HCT116 (cell line): ENCODE data around the gene HAPLN2. TPM values are rescaled to one million over a fixed set of nuclear protein-coding genes. Genes with fewer than 3 reads are reported as not detected.

Experiments used
- ATAC-seq: fragments of 200-7000 bp; cut with Tn5 transposase; 2 replicates; pipeline ENCODE4 v1.9.1; 2020; ENCODE audit warnings: mild to moderate bottlenecking, moderate library complexity
- BruUV-seq: library from RNA; stranded (reverse); fragments of 400-500 nt; replicated peaks from 2 replicates; lab custom pipeline; 2021; lab: Mats Ljungman, UMichigan
- CTCF ChIA-PET: fragments of 300-600 bp; sonication (Branson Sonifier 250); formaldehyde crosslinking; loops from one replicate; lab custom pipeline; 2021; ENCODE audit warnings: antibody characterized with exemption; lab: Charles Lee
- POLR2A ChIA-PET: fragments of 300-600, 350-600 bp; sonication (Branson Sonifier 250); formaldehyde crosslinking; loops from one replicate; lab custom pipeline; 2021; ENCODE audit warnings: antibody characterized with exemption; lab: Charles Lee
- RAD21 ChIA-PET, 2 experiments: fragments of 300-600 bp; sonication (Branson Sonifier 250); formaldehyde crosslinking; loops; one replicate each; lab custom pipeline; 2023; ENCODE audit warnings: low total read pairs in 2 of 2; ENCODE audit not compliant: uncharacterized antibody in 2 of 2, unreplicated experiment in 2 of 2, low non-redundant PET in 1 of 2; lab: Charles Lee
- DNase-seq: peaks from one replicate; pipeline ENCODE4 v3.0.0-alpha.2; 2010; ENCODE audit warnings: low read depth, low spot score
- H2AFZ ChIP-seq: fragments of 200-600 bp; shearing (Covaris generic), sonication (generic); 2 replicates; pipeline ENCODE4 v1.6.1; 2017; ENCODE audit warnings: low read depth, mixed run types, mixed read lengths, antibody characterized with exemption, low read length; ENCODE audit not compliant: poor library complexity, severe bottlenecking
- H3K27ac ChIP-seq: 2 replicates; pipeline ENCODE4 v1.5.1; 2012; ENCODE audit warnings: low read depth, low read length
- H3K27me3 ChIP-seq: fragments of 200-600 bp; sonication (generic); 2 replicates; pipeline ENCODE4 v1.6.1; 2016; ENCODE audit warnings: mixed run types, low read length, mixed read lengths; ENCODE audit not compliant: insufficient read depth
- H3K36me3 ChIP-seq, 2 experiments: fragments of 200-500 bp in 1 of 2; fragments of 200-600 bp in 1 of 2; sonication (Bioruptor generic) in 1 of 2; sonication (generic) in 1 of 2; 2 replicates each; pipeline versions ENCODE4 v1.5.1 to v1.6.1; 2014 to 2016; ENCODE audit warnings: low read length in 2 of 2, inconsistent platforms in 1 of 2, mixed read lengths in 1 of 2, mixed run types in 1 of 2; ENCODE audit not compliant: insufficient read depth in 2 of 2, control insufficient read depth in 1 of 2
- H3K4me1 ChIP-seq, 2 experiments: fragments of 200-600 bp in 1 of 2; sonication (generic) in 1 of 2; 2 replicates each; pipeline versions ENCODE4 v1.5.1 to v1.6.1; 2012 to 2017; ENCODE audit warnings: low read length in 2 of 2, inconsistent platforms in 1 of 2, mild to moderate bottlenecking in 1 of 2, mixed read lengths in 1 of 2, mixed run types in 1 of 2, moderate library complexity in 1 of 2; ENCODE audit not compliant: insufficient read depth in 2 of 2, control insufficient read depth in 1 of 2
- H3K4me2 ChIP-seq: fragments of 200-600 bp; sonication (generic); 2 replicates; pipeline ENCODE4 v1.6.1; 2017; ENCODE audit warnings: mixed run types, low read length, mixed read lengths
- H3K4me3 ChIP-seq, 2 experiments: fragments of 200-600 bp in 1 of 2; sonication (generic) in 1 of 2; replicated peaks in 1 of 2; 2 replicates each; pipeline ENCODE4 v1.5.1; 2011 to 2016; ENCODE audit warnings: low read length in 2 of 2, control low read depth in 1 of 2, low read depth in 1 of 2, mild to moderate bottlenecking in 1 of 2, mixed read lengths in 1 of 2, mixed run types in 1 of 2
- H3K79me2 ChIP-seq: fragments of 200-600 bp; sonication (generic); 2 replicates; pipeline ENCODE4 v1.6.1; 2017; ENCODE audit warnings: mild to moderate bottlenecking, mixed run types, low read length, moderate library complexity, mixed read lengths; ENCODE audit not compliant: insufficient read depth
- H3K9ac ChIP-seq: fragments of 200-600 bp; sonication (generic); 2 replicates; pipeline ENCODE4 v1.6.1; 2016; ENCODE audit warnings: low read length, mixed read lengths
- H3K9me2 ChIP-seq: fragments of 200-600 bp; sonication (generic), shearing (Covaris generic); 2 replicates; pipeline ENCODE4 v1.6.1; 2017; ENCODE audit warnings: mixed run types, mild to moderate bottlenecking, moderate library complexity; ENCODE audit not compliant: insufficient read depth
- H3K9me3 ChIP-seq, 2 experiments: fragments of 200-500 bp in 1 of 2; fragments of 200-600 bp in 1 of 2; sonication (Bioruptor generic) in 1 of 2; sonication (generic) in 1 of 2; 2 replicates each; pipeline ENCODE4 v1.6.1; 2014 to 2017; ENCODE audit warnings: low read length in 2 of 2, mixed read lengths in 2 of 2, inconsistent platforms in 1 of 2, low read depth in 1 of 2, mild to moderate bottlenecking in 1 of 2, mixed run types in 1 of 2, moderate library complexity in 1 of 2; ENCODE audit not compliant: control insufficient read depth in 1 of 2, insufficient read depth in 1 of 2
- H4K20me1 ChIP-seq: fragments of 200-600 bp; sonication (generic), shearing (Covaris generic); 2 replicates; pipeline ENCODE4 v1.6.1; 2017; ENCODE audit warnings: mixed run types, mild to moderate bottlenecking, moderate library complexity; ENCODE audit not compliant: insufficient read depth
- CBX3 ChIP-seq: IDR thresholded peaks from 2 replicates; pipeline ENCODE4 v1.6.1; 2012; ENCODE audit warnings: low read depth
- EGR1 ChIP-seq: IDR thresholded peaks from 2 replicates; pipeline ENCODE4 v1.6.1; 2012; ENCODE audit warnings: low read depth
- EZH2 ChIP-seq: fragments of 200-600 bp; sonication (generic); IDR thresholded peaks from 2 replicates; pipeline ENCODE4 v1.6.1; 2017; ENCODE audit warnings: antibody characterized with exemption, mixed run types
- FOSL1 ChIP-seq: IDR thresholded peaks from 2 replicates; pipeline ENCODE4 v1.6.1; 2012; ENCODE audit warnings: low read depth
- MAX ChIP-seq: IDR thresholded peaks from 2 replicates; pipeline ENCODE4 v1.6.1; 2012
- POLR2A ChIP-seq: IDR thresholded peaks from 2 replicates; pipeline ENCODE4 v1.7.0; 2011; ENCODE audit warnings: borderline replicate concordance; ENCODE audit not compliant: insufficient read depth, insufficient read length; ENCODE audit errors: extremely low read depth
- POLR2AphosphoS5 ChIP-seq: IDR thresholded peaks from 2 replicates; pipeline ENCODE4 v1.6.1; 2011; ENCODE audit warnings: mild to moderate bottlenecking, low read depth, low read length, moderate library complexity
- RAD21 ChIP-seq: IDR thresholded peaks from 2 replicates; pipeline ENCODE4 v1.6.1; 2012; ENCODE audit warnings: low read depth, mild to moderate bottlenecking
- REST ChIP-seq: IDR thresholded peaks from 2 replicates; pipeline ENCODE4 v1.6.1; 2012; ENCODE audit warnings: low read depth
- SIN3A ChIP-seq: IDR thresholded peaks from 2 replicates; pipeline ENCODE4 v1.6.1; 2012; ENCODE audit warnings: low read depth
- SP1 ChIP-seq: IDR thresholded peaks from 2 replicates; pipeline ENCODE4 v1.6.1; 2012; ENCODE audit warnings: low read depth
- SRF ChIP-seq: IDR thresholded peaks from 2 replicates; pipeline ENCODE4 v1.6.1; 2012; ENCODE audit warnings: low read depth
- ZNF274 ChIP-seq: fragments of 200-500 bp; sonication (Bioruptor generic); IDR thresholded peaks from 2 replicates; pipeline ENCODE4 v1.6.1; 2014; ENCODE audit warnings: mild to moderate bottlenecking, low read depth, low read length, inconsistent platforms
- intact Hi-C: fragments of 100-400 bp; cut with micrococcal nuclease; formaldehyde crosslinking; loops from 2 replicates; pipeline ENCODE4 v1.10.0; 2022
- total RNA-seq: library from RNA; stranded (reverse); gene quantifications from one replicate; pipeline ENCODE4 v1.2.1, GENCODE V29; 2021; ENCODE audit not compliant: unreplicated experiment
- TF ChIP-seq, protein P1 (sequence below), 3 experiments: fragments of 200-600 bp in 1 of 3; sonication (generic) in 1 of 3; IDR thresholded peaks in 2 of 3; conservative IDR thresholded peaks in 1 of 3; 2 replicates each; pipeline ENCODE4 v1.5.1; 2012 to 2017; ENCODE audit warnings: low read depth in 2 of 3, low read length in 2 of 3, antibody characterized with exemption in 1 of 3, borderline replicate concordance in 1 of 3, control low read depth in 1 of 3, mild to moderate bottlenecking in 1 of 3, mixed read lengths in 1 of 3, mixed run types in 1 of 3, moderate library complexity in 1 of 3; ENCODE audit not compliant: insufficient read depth in 1 of 3
- TF ChIP-seq, protein P2 (sequence below): IDR thresholded peaks from 2 replicates; pipeline ENCODE4 v1.6.1; 2012
- TF ChIP-seq, protein P3 (sequence below): IDR thresholded peaks from 2 replicates; pipeline ENCODE4 v1.6.1; 2011; ENCODE audit warnings: mild to moderate bottlenecking, low read length, moderate library complexity; ENCODE audit not compliant: insufficient replicate concordance; ENCODE audit errors: extremely low read depth

HAPLN2 gene
- total RNA-seq, 1 experiment from 2014 or later: 0.54 TPM

DNA sequence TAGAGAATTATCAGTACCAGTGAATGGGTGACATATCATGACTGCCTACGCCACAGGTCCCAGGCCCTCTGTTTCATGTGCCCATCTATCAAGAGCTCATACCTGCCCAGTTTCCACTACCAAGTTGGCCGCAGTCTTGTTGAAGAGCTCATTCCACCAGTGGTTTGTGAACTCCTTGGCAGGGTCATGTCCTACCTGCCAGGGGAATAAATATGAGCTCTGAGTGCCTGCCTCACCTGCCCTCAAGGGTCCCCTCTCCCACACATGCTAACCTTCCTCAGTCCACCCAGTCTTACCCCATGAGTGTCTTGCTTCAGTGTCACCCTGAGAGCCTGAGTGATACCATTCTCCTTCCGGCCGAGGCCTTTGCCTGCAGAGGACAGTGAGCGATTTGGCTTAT lies 21.1 kb upstream of the HAPLN2 start:
- Histone ChIP-seq H3K36me3 (peaks cover 29 to 59% of the 10 kb centered on the region in 2 experiments; a peak in 3 of 4 replicates), H3K27ac (no peak overlapping the region), H3K9ac (no peak overlapping the region), H3K4me1 (peaks cover 10 to 27% of the 10 kb centered on the region in 2 experiments), H3K4me2 (no peak overlapping the region), H3K4me3 (no peak overlapping the region), H4K20me1 (no peaks in the 10 kb centered on the region), H3K9me2 (no peaks in the 10 kb centered on the region), H3K79me2 (peaks cover 61% of the 10 kb centered on the region), H2AFZ (no peak overlapping the region), H3K9me3 (no peaks in the 10 kb centered on the region), H3K27me3 (no peaks in the 10 kb centered on the region)
- ChIA-PET RAD21 (no interaction called here), CTCF (interaction anchor here (0.8 kb wide), 1 partner anchor 213 kb away, joined by 4 read pairs; no protein-coding TSS in a partner anchor), POLR2A (no interaction called here)
- ATAC-seq: no peak
- BruUV-seq: no TSS peak
- no peak for DNase-seq
- no peak for TF ChIP-seq EZH2
- TF ChIP-seq CBX3: no peak
- TF ChIP-seq MAX: no peak
- TF ChIP-seq EGR1: no peak
- no peak for TF ChIP-seq REST
- TF ChIP-seq POLR2AphosphoS5: no peak; the same call in 1 of the 2 replicates
- no peak for TF ChIP-seq SRF
- TF ChIP-seq RAD21: no peak
- TF ChIP-seq SP1: no peak
- no peak for TF ChIP-seq POLR2A
- TF ChIP-seq ZNF274: no peak
- TF ChIP-seq, protein P1, sequence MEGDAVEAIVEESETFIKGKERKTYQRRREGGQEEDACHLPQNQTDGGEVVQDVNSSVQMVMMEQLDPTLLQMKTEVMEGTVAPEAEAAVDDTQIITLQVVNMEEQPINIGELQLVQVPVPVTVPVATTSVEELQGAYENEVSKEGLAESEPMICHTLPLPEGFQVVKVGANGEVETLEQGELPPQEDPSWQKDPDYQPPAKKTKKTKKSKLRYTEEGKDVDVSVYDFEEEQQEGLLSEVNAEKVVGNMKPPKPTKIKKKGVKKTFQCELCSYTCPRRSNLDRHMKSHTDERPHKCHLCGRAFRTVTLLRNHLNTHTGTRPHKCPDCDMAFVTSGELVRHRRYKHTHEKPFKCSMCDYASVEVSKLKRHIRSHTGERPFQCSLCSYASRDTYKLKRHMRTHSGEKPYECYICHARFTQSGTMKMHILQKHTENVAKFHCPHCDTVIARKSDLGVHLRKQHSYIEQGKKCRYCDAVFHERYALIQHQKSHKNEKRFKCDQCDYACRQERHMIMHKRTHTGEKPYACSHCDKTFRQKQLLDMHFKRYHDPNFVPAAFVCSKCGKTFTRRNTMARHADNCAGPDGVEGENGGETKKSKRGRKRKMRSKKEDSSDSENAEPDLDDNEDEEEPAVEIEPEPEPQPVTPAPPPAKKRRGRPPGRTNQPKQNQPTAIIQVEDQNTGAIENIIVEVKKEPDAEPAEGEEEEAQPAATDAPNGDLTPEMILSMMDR (IDR thresholded peaks at IDR 0.05 in 2 of 3, conservative IDR thresholded peaks at IDR 0.05 in 1 of 3; ENCODE audit: borderline replicate concordance in 1 of 3, insufficient read depth in 1 of 3, low read depth in 2 of 3, low read length in 2 of 3): no peak
- TF ChIP-seq, protein P2, sequence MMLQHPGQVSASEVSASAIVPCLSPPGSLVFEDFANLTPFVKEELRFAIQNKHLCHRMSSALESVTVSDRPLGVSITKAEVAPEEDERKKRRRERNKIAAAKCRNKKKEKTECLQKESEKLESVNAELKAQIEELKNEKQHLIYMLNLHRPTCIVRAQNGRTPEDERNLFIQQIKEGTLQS: no peak
- TF ChIP-seq, protein P3, sequence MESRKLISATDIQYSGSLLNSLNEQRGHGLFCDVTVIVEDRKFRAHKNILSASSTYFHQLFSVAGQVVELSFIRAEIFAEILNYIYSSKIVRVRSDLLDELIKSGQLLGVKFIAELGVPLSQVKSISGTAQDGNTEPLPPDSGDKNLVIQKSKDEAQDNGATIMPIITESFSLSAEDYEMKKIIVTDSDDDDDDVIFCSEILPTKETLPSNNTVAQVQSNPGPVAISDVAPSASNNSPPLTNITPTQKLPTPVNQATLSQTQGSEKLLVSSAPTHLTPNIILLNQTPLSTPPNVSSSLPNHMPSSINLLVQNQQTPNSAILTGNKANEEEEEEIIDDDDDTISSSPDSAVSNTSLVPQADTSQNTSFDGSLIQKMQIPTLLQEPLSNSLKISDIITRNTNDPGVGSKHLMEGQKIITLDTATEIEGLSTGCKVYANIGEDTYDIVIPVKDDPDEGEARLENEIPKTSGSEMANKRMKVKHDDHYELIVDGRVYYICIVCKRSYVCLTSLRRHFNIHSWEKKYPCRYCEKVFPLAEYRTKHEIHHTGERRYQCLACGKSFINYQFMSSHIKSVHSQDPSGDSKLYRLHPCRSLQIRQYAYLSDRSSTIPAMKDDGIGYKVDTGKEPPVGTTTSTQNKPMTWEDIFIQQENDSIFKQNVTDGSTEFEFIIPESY: no peak
- TF ChIP-seq FOSL1: no peak
- no peak for TF ChIP-seq SIN3A
- intact Hi-C loops: no loop called here
